ENCODE measurements around the gene MUC5B. TPM values are rescaled to one million over a fixed set of nuclear protein-coding genes. Genes with fewer than 3 reads are reported as not detected.
"Not testable (repeated sequence)": the region's sequence is repeated elsewhere in the genome, so short reads cannot be mapped to it uniquely, and the experiment has no call there.

The MUC5B gene
- total RNA-seq, 1 donor from 2014 or later: not detected

GRCh38 chr11:1259561-1259960 is 36.7 kb downstream of the MUC5B start:
- FAIRE-seq: no peak
- DNase-seq (ENCODE audit: low spot score in 2 of 2): no peak

GRCh38 chr11:1260023-1260501 is 37.2 kb downstream of the MUC5B start:
- no peak for FAIRE-seq
- no peak for DNase-seq (ENCODE audit: low spot score in 2 of 2)

- DNase-seq (ENCODE audit: low spot score in 2 of 2) (no peak), FAIRE-seq (no peak)
These were observed 37.8 kb downstream of the MUC5B start for GRCh38 chr11:1260620-1261019.

- FAIRE-seq (no peak), DNase-seq (ENCODE audit: low spot score in 2 of 2) (no peak)
These were observed 38.6 kb downstream of the MUC5B start for GRCh38 chr11:1261241-1262071.

GRCh38 chr11:1262172-1263006 is 39.5 kb downstream of the MUC5B start:
- DNase-seq (ENCODE audit: low spot score in 2 of 2) (peak; percentile 87 to 94), FAIRE-seq (peak; percentile 56)

- DNase-seq (ENCODE audit: low spot score in 2 of 2): no peak
- no peak for FAIRE-seq
These were observed 40.1 kb downstream of the MUC5B start for GRCh38 chr11:1263010-1263409.

GRCh38 chr11:1264444-1264843 is 41.6 kb downstream of the MUC5B start:
- not testable (repeated sequence) for DNase-seq (ENCODE audit: low spot score in 2 of 2); FAIRE-seq

GRCh38 chr11:1265480-1265879 is 42.6 kb downstream of the MUC5B start:
- not testable (repeated sequence) for DNase-seq (ENCODE audit: low spot score in 2 of 2); FAIRE-seq

GRCh38 chr11:1266976-1267375 is 44.1 kb downstream of the MUC5B start:
- not testable (repeated sequence) for FAIRE-seq; DNase-seq (ENCODE audit: low spot score in 2 of 2)

- no peak for FAIRE-seq
- no peak for DNase-seq (ENCODE audit: low spot score in 2 of 2)
These were observed 44.7 kb downstream of the MUC5B start for GRCh38 chr11:1267441-1268100.

- no peak for FAIRE-seq
- peak in 1 of 2 donors; percentile 51 for DNase-seq (ENCODE audit: low spot score in 2 of 2)
These were observed 47.1 kb downstream of the MUC5B start for GRCh38 chr11:1269957-1270356.

GRCh38 chr11:1270476-1270875 is 47.6 kb downstream of the MUC5B start:
- no peak for FAIRE-seq
- no peak for DNase-seq (ENCODE audit: low spot score in 2 of 2)

GRCh38 chr11:1271002-1271401 is 48.1 kb downstream of the MUC5B start:
- FAIRE-seq: no peak

GRCh38 chr11:1271406-1271805 is 48.5 kb downstream of the MUC5B start:
- DNase-seq (ENCODE audit: low spot score in 2 of 2) (no peak), FAIRE-seq (no peak)

More at GRCh38 chr11:1271002-1271401, 48.1 kb downstream of the MUC5B start:
- DNase-seq (ENCODE audit: low spot score in 2 of 2): peak in 1 of 2 donors; percentile 58

GRCh38 chr11:1271927-1272326 is 49.1 kb downstream of the MUC5B start:
- DNase-seq (ENCODE audit: low spot score in 2 of 2) (no peak), FAIRE-seq (no peak)

- no peak for FAIRE-seq
- no peak for DNase-seq (ENCODE audit: low spot score in 2 of 2)
These were observed 49.7 kb downstream of the MUC5B start for GRCh38 chr11:1272531-1272930.

GRCh38 chr11:1274501-1274900 is 51.6 kb downstream of the MUC5B start:
- DNase-seq (ENCODE audit: low spot score in 2 of 2): no peak
- FAIRE-seq: no peak

- DNase-seq (ENCODE audit: low spot score in 2 of 2) (no peak), FAIRE-seq (no peak)
These were observed 52.2 kb downstream of the MUC5B start for GRCh38 chr11:1275021-1275420.

GRCh38 chr11:1276041-1276790 is 53.4 kb downstream of the MUC5B start:
- DNase-seq (ENCODE audit: low spot score in 2 of 2) (peak in 1 of 2 donors; percentile 53), FAIRE-seq (no peak)

Data from frontal cortex (tissue), 4 donors.